Ascending aorta (tissue), 2 donors: ENCODE data around the gene RAB15. TPM values are rescaled to one million over a fixed set of nuclear protein-coding genes. Genes with fewer than 3 reads are reported as not detected.

Source experiments
- DNase-seq, 2 donors: peaks; one replicate each; pipeline ENCODE4 v3.0.0-alpha.2; 2019; ENCODE audit warnings: low spot score in 2 of 2
- H3K27ac ChIP-seq, 2 donors: fragments of 200-600 bp; sonication (generic); one replicate each; pipeline ENCODE4 v1.5.1; 2016 to 2017; ENCODE audit warnings: mild to moderate bottlenecking in 1 of 2
- H3K27me3 ChIP-seq: fragments of 200-600 bp; sonication (generic); one replicate; pipeline ENCODE4 v1.5.1; 2017
- H3K36me3 ChIP-seq, 2 donors: fragments of 200-600 bp; sonication (generic); one replicate each; pipeline ENCODE4 v1.5.1; 2016
- H3K4me1 ChIP-seq, 2 donors: fragments of 200-600 bp; sonication (generic); one replicate each; pipeline ENCODE4 v1.5.1; 2016 to 2017; ENCODE audit warnings: mild to moderate bottlenecking in 1 of 2
- H3K4me3 ChIP-seq, 2 donors: fragments of 200-600 bp; sonication (generic); one replicate each; pipeline ENCODE4 v1.5.1; 2016 to 2017; ENCODE audit warnings: mild to moderate bottlenecking in 1 of 2
- H3K9me3 ChIP-seq, 2 donors: fragments of 200-600 bp; sonication (generic); one replicate each; pipeline ENCODE4 v1.5.1; 2016
- CTCF ChIP-seq, 3 experiments: fragments of 200-600 bp in 2 of 3; fragments of 450-650 bp in 1 of 3; sonication (generic) in 2 of 3; IDR thresholded peaks; one replicate each; pipeline ENCODE4 v1.5.1; 2016 to 2019; ENCODE audit warnings: antibody characterized with exemption in 3 of 3, mild to moderate bottlenecking in 1 of 3, moderate library complexity in 1 of 3
- intact Hi-C: fragments of 100-400 bp; cut with DNase I; formaldehyde crosslinking; loops from one replicate; pipeline ENCODE4 v1.15.1; 2023
- total RNA-seq: library from RNA; depleted of rRNA; stranded (reverse); fragments of >200 nt; gene quantifications from one replicate; pipeline ENCODE4 v1.1.0, GENCODE V29; 2016

RAB15 gene
- total RNA-seq, 1 donor from 2014 or later: 1.6 TPM

GRCh38 chr14:65002586-65003210, 30.6 kb upstream of the RAB15 start:
- no peak for DNase-seq
- Histone ChIP-seq H3K9me3 (no peaks in the 10 kb centered on the region), H3K4me3 (no peak overlapping the region), H3K36me3 (no peaks in the 10 kb centered on the region), H3K27me3 (no peaks in the 10 kb centered on the region), H3K27ac (no peak overlapping the region), H3K4me1 (no peaks in the 10 kb centered on the region)
- TF ChIP-seq CTCF (IDR thresholded peaks at IDR 0.05): no peak
- intact Hi-C loops: no loop called here

- Histone ChIP-seq H3K4me3 (no peak overlapping the region), H3K9me3 (no peaks in the 10 kb centered on the region), H3K36me3 (no peaks in the 10 kb centered on the region), H3K4me1 (no peaks in the 10 kb centered on the region), H3K27me3 (no peaks in the 10 kb centered on the region), H3K27ac (no peak overlapping the region)
- DNase-seq: no peak
- no peak for TF ChIP-seq CTCF (IDR thresholded peaks at IDR 0.05)
- intact Hi-C loops: no loop called here
These were observed 29.6 kb upstream of the RAB15 start for GRCh38 chr14:65001723-65002122.

- no peaks in the 10 kb centered on the region for H3K9me3 ChIP-seq
- intact Hi-C loops: no loop called here
- H3K4me3 ChIP-seq: no peak overlapping the region
- H3K27ac ChIP-seq: no peak overlapping the region
- no peaks in the 10 kb centered on the region for H3K4me1 ChIP-seq
- TF ChIP-seq CTCF (IDR thresholded peaks at IDR 0.05): no peak
- H3K27me3 ChIP-seq: no peaks in the 10 kb centered on the region
- DNase-seq: no peak
- H3K36me3 ChIP-seq: no peaks in the 10 kb centered on the region
These were observed 28.9 kb upstream of the RAB15 start for GRCh38 chr14:65000898-65001591.

- intact Hi-C loops: no loop called here
- no peak overlapping the region for H3K27ac ChIP-seq
These were observed 26.4 kb upstream of the RAB15 start for GRCh38 chr14:64998455-64998931.

GRCh38 chr14:64997108-64997794, 25.1 kb upstream of the RAB15 start:
- H3K4me3 ChIP-seq: no peak overlapping the region
- H3K27me3 ChIP-seq: no peaks in the 10 kb centered on the region
- H3K36me3 ChIP-seq: no peaks in the 10 kb centered on the region
- DNase-seq: no peak
- no peaks in the 10 kb centered on the region for H3K9me3 ChIP-seq
- intact Hi-C loops: no loop called here
- H3K4me1 ChIP-seq: no peaks in the 10 kb centered on the region
- H3K27ac ChIP-seq: no peak overlapping the region
- TF ChIP-seq CTCF (IDR thresholded peaks at IDR 0.05): no peak

More at GRCh38 chr14:64998455-64998931, 26.4 kb upstream of the RAB15 start:
- no peak for DNase-seq
- no peaks in the 10 kb centered on the region for H3K27me3 ChIP-seq
- H3K9me3 ChIP-seq: no peaks in the 10 kb centered on the region
- no peak for TF ChIP-seq CTCF (IDR thresholded peaks at IDR 0.05)
- H3K36me3 ChIP-seq: no peaks in the 10 kb centered on the region
- no peaks in the 10 kb centered on the region for H3K4me1 ChIP-seq
- H3K4me3 ChIP-seq: no peak overlapping the region
